T-helper 1 cell treated with Interleukin-12 subunit alpha and Interleukin-12 subunit beta and Interleukin-4 antibody, amounts not matched to agents 30 μg/mL and 1 μg/mL, for 36 hours (primary cell): ENCODE results near the gene CTCF.
"Not testable (repeated sequence)": the region's sequence is repeated elsewhere in the genome, so short reads cannot be mapped to it uniquely, and the experiment has no call there.

ENCODE experiments used
- H3K27ac Mint-ChIP-seq: one replicate; pipeline ENCODE4 v1.8.0; 2021; ENCODE audit warnings: mild to moderate bottlenecking, mixed read lengths
- H3K27me3 Mint-ChIP-seq: one replicate; pipeline ENCODE4 v1.8.0; 2021; ENCODE audit warnings: low read depth, mixed read lengths
- H3K36me3 Mint-ChIP-seq: one replicate; pipeline ENCODE4 v1.8.0; 2021; ENCODE audit warnings: low read depth, mixed read lengths
- H3K4me1 Mint-ChIP-seq: one replicate; pipeline ENCODE4 v1.8.0; 2021; ENCODE audit warnings: low read depth, mixed read lengths
- H3K4me3 Mint-ChIP-seq: one replicate; pipeline ENCODE4 v1.8.0; 2021; ENCODE audit warnings: mild to moderate bottlenecking, moderate library complexity, mixed read lengths
- H3K9me3 Mint-ChIP-seq: one replicate; pipeline ENCODE4 v1.8.0; 2021; ENCODE audit warnings: mixed read lengths

The CTCF gene

GRCh38 chr16:67528870-67529581 lies 33.3 kb upstream of the CTCF start:
- Mint-ChIP-seq H3K9me3 (no peaks in the 10 kb centered on the region), H3K36me3 (peaks cover 2% of the 10 kb centered on the region), H3K4me1 (peaks cover 21% of the 10 kb centered on the region), H3K27me3 (peaks cover 49% of the 10 kb centered on the region), H3K4me3 (peak overlapping the region; percentile 82), H3K27ac (no peak overlapping the region)

GRCh38 chr16:67529582-67530012 lies 32.7 kb upstream of the CTCF start:
- Mint-ChIP-seq H3K4me1 (peaks cover 21% of the 10 kb centered on the region), H3K27me3 (peaks cover 52% of the 10 kb centered on the region), H3K27ac (no peak overlapping the region)

GRCh38 chr16:67530013-67530939 lies 32.0 kb upstream of the CTCF start:
- Mint-ChIP-seq H3K4me1 (peaks cover 23% of the 10 kb centered on the region), H3K27me3 (peaks cover 56% of the 10 kb centered on the region), H3K27ac (no peak overlapping the region)

More at GRCh38 chr16:67529582-67530012, 32.7 kb upstream of the CTCF start:
- peak overlapping the region; percentile 82 for H3K4me3 Mint-ChIP-seq
- peaks cover 2% of the 10 kb centered on the region for H3K36me3 Mint-ChIP-seq
- H3K9me3 Mint-ChIP-seq: no peaks in the 10 kb centered on the region

GRCh38 chr16:67531247-67531646 lies 31.1 kb upstream of the CTCF start:
- Mint-ChIP-seq H3K27ac (no peak overlapping the region), H3K27me3 (peaks cover 65% of the 10 kb centered on the region), H3K4me3 (no peak overlapping the region), H3K36me3 (peaks cover 2% of the 10 kb centered on the region), H3K4me1 (peaks cover 25% of the 10 kb centered on the region), H3K9me3 (no peaks in the 10 kb centered on the region)

More at GRCh38 chr16:67530013-67530939, 32.0 kb upstream of the CTCF start:
- Mint-ChIP-seq H3K36me3 (peaks cover 2% of the 10 kb centered on the region), H3K4me3 (peak overlapping the region; percentile 82), H3K9me3 (no peaks in the 10 kb centered on the region)

GRCh38 chr16:67533024-67533560 lies 29.2 kb upstream of the CTCF start:
- no peak overlapping the region for H3K27ac Mint-ChIP-seq
- peaks cover 62% of the 10 kb centered on the region for H3K27me3 Mint-ChIP-seq
- peaks cover 2% of the 10 kb centered on the region for H3K36me3 Mint-ChIP-seq
- no peaks in the 10 kb centered on the region for H3K9me3 Mint-ChIP-seq
- no peak overlapping the region for H3K4me3 Mint-ChIP-seq
- peaks cover 31% of the 10 kb centered on the region for H3K4me1 Mint-ChIP-seq

- H3K4me1 Mint-ChIP-seq: peaks cover 33% of the 10 kb centered on the region
- not testable (repeated sequence) for H3K4me3 Mint-ChIP-seq, H3K36me3 Mint-ChIP-seq, H3K27ac Mint-ChIP-seq, H3K9me3 Mint-ChIP-seq
- H3K27me3 Mint-ChIP-seq: peaks cover 62% of the 10 kb centered on the region
These were observed 28.3 kb upstream of the CTCF start for GRCh38 chr16:67533987-67534386.

- H3K4me3 Mint-ChIP-seq: no peak overlapping the region
- H3K9me3 Mint-ChIP-seq: no peaks in the 10 kb centered on the region
- no peak overlapping the region for H3K27ac Mint-ChIP-seq
- H3K36me3 Mint-ChIP-seq: peaks cover 8% of the 10 kb centered on the region
- H3K4me1 Mint-ChIP-seq: peaks cover 37% of the 10 kb centered on the region
- peaks cover 59% of the 10 kb centered on the region for H3K27me3 Mint-ChIP-seq
These were observed 27.9 kb upstream of the CTCF start for GRCh38 chr16:67534431-67534830.

- H3K4me3 Mint-ChIP-seq: peak overlapping the region; percentile 80
- no peak overlapping the region for H3K27ac Mint-ChIP-seq
- peaks cover 35% of the 10 kb centered on the region for H3K4me1 Mint-ChIP-seq
- peaks cover 8% of the 10 kb centered on the region for H3K36me3 Mint-ChIP-seq
- peaks cover 54% of the 10 kb centered on the region for H3K27me3 Mint-ChIP-seq
- H3K9me3 Mint-ChIP-seq: no peaks in the 10 kb centered on the region
These were observed 27.1 kb upstream of the CTCF start for GRCh38 chr16:67535201-67535600.

- H3K27me3 Mint-ChIP-seq: peaks cover 39% of the 10 kb centered on the region
- peak overlapping the region; percentile 80 for H3K4me3 Mint-ChIP-seq
- peaks cover 27% of the 10 kb centered on the region for H3K4me1 Mint-ChIP-seq
- no peaks in the 10 kb centered on the region for H3K9me3 Mint-ChIP-seq
- peak overlapping the region; percentile 86 for H3K27ac Mint-ChIP-seq
- peaks cover 21% of the 10 kb centered on the region for H3K36me3 Mint-ChIP-seq
These were observed 25.1 kb upstream of the CTCF start for GRCh38 chr16:67537270-67537635.

- Mint-ChIP-seq H3K4me1 (peaks cover 33% of the 10 kb centered on the region), H3K27me3 (peaks cover 32% of the 10 kb centered on the region), H3K36me3 (peaks cover 27% of the 10 kb centered on the region), H3K27ac (no peak overlapping the region), H3K9me3 (no peaks in the 10 kb centered on the region), H3K4me3 (peak overlapping the region; percentile 80)
These were observed 24.4 kb upstream of the CTCF start for GRCh38 chr16:67537636-67538591.

- Mint-ChIP-seq H3K4me1 (peaks cover 28% of the 10 kb centered on the region), H3K9me3 (no peaks in the 10 kb centered on the region)
These were observed 23.6 kb upstream of the CTCF start for GRCh38 chr16:67538666-67539101.

GRCh38 chr16:67539271-67539670 lies 23.1 kb upstream of the CTCF start:
- H3K4me3 Mint-ChIP-seq: peak overlapping the region; percentile 74
- H3K9me3 Mint-ChIP-seq: no peaks in the 10 kb centered on the region
- H3K27ac Mint-ChIP-seq: no peak overlapping the region
- H3K4me1 Mint-ChIP-seq: peaks cover 29% of the 10 kb centered on the region
- H3K36me3 Mint-ChIP-seq: peaks cover 32% of the 10 kb centered on the region
- peaks cover 26% of the 10 kb centered on the region for H3K27me3 Mint-ChIP-seq

More at GRCh38 chr16:67538666-67539101, 23.6 kb upstream of the CTCF start:
- peaks cover 30% of the 10 kb centered on the region for H3K36me3 Mint-ChIP-seq
- H3K4me3 Mint-ChIP-seq: peak overlapping the region; percentile 74
- no peak overlapping the region for H3K27ac Mint-ChIP-seq
- peaks cover 26% of the 10 kb centered on the region for H3K27me3 Mint-ChIP-seq

- Mint-ChIP-seq H3K4me1 (peaks cover 31% of the 10 kb centered on the region), H3K27ac (no peak overlapping the region), H3K4me3 (peak overlapping the region; percentile 15), H3K27me3 (peaks cover 23% of the 10 kb centered on the region), H3K36me3 (peaks cover 32% of the 10 kb centered on the region), H3K9me3 (no peaks in the 10 kb centered on the region)
These were observed 22.4 kb upstream of the CTCF start for GRCh38 chr16:67539691-67540635.
